ENCODE measurements around the gene KCNMA1. TPM values are rescaled to one million over a fixed set of nuclear protein-coding genes. Genes with fewer than 3 reads are reported as not detected.

KCNMA1 gene
- total and polyA plus RNA-seq, 2 donors from 2014 or later: 4.2 to 8.9 TPM

GRCh38 chr10:76922666-76923065 lies 714.9 kb downstream of the KCNMA1 start:
- Histone ChIP-seq H3K27ac (ENCODE audit: low read depth in 2 of 2, low read length in 2 of 2) (no peak overlapping the region), H3K27me3 (ENCODE audit: control insufficient read depth, insufficient read depth, low read length) (no peaks in the 10 kb centered on the region), H3K36me3 (ENCODE audit: control insufficient read depth in 2 of 3, insufficient read depth in 3 of 3, low read length in 3 of 3) (no peaks in the 10 kb centered on the region), H3K9ac (ENCODE audit: low read length in 3 of 3) (no peak overlapping the region), H3K4me3 (ENCODE audit: low read length in 3 of 3) (no peak overlapping the region), H3K4me1 (ENCODE audit: control insufficient read depth in 2 of 3, insufficient read depth in 2 of 3, low read depth in 1 of 3, low read length in 3 of 3) (no peaks in the 10 kb centered on the region), H3K9me3 (ENCODE audit: control insufficient read depth in 2 of 3, insufficient read depth in 1 of 3, low read length in 3 of 3) (no peaks in the 10 kb centered on the region)
- FAIRE-seq (no peak), DNase-seq (no peak)
- intact Hi-C loops (cut with DNase I): no loop called here
- TF ChIP-seq CTCF (IDR thresholded peaks at IDR 0.05; ENCODE audit: borderline replicate concordance, extremely low read depth, insufficient read depth): no peak

GRCh38 chr10:76921383-76922010 lies 716.1 kb downstream of the KCNMA1 start:
- H3K9me3 ChIP-seq (ENCODE audit: control insufficient read depth in 2 of 3, insufficient read depth in 1 of 3, low read length in 3 of 3): no peaks in the 10 kb centered on the region
- no peak overlapping the region for H3K9ac ChIP-seq (ENCODE audit: low read length in 3 of 3)
- no peak overlapping the region for H3K4me3 ChIP-seq (ENCODE audit: low read length in 3 of 3)
- no peaks in the 10 kb centered on the region for H3K36me3 ChIP-seq (ENCODE audit: control insufficient read depth in 2 of 3, insufficient read depth in 3 of 3, low read length in 3 of 3)
- no peak for DNase-seq
- H3K27ac ChIP-seq (ENCODE audit: low read depth in 2 of 2, low read length in 2 of 2): no peak overlapping the region
- no peak for FAIRE-seq
- TF ChIP-seq CTCF (IDR thresholded peaks at IDR 0.05; ENCODE audit: borderline replicate concordance, extremely low read depth, insufficient read depth): no peak
- H3K4me1 ChIP-seq (ENCODE audit: control insufficient read depth in 2 of 3, insufficient read depth in 2 of 3, low read depth in 1 of 3, low read length in 3 of 3): no peaks in the 10 kb centered on the region
- no peaks in the 10 kb centered on the region for H3K27me3 ChIP-seq (ENCODE audit: control insufficient read depth, insufficient read depth, low read length)
- intact Hi-C loops (cut with DNase I): no loop called here

GRCh38 chr10:76920581-76920980 lies 717.0 kb downstream of the KCNMA1 start:
- intact Hi-C loops (cut with DNase I): no loop called here

More at GRCh38 chr10:76920581-76920980, 717.0 kb downstream of the KCNMA1 start:
- no peaks in the 10 kb centered on the region for H3K27me3 ChIP-seq (ENCODE audit: control insufficient read depth, insufficient read depth, low read length)
- no peak overlapping the region for H3K9ac ChIP-seq (ENCODE audit: low read length in 3 of 3)
- no peaks in the 10 kb centered on the region for H3K4me1 ChIP-seq (ENCODE audit: control insufficient read depth in 2 of 3, insufficient read depth in 2 of 3, low read depth in 1 of 3, low read length in 3 of 3)
- FAIRE-seq (no peak), DNase-seq (no peak)
- no peak overlapping the region for H3K27ac ChIP-seq (ENCODE audit: low read depth in 2 of 2, low read length in 2 of 2)
- H3K36me3 ChIP-seq (ENCODE audit: control insufficient read depth in 2 of 3, insufficient read depth in 3 of 3, low read length in 3 of 3): no peaks in the 10 kb centered on the region
- H3K4me3 ChIP-seq (ENCODE audit: low read length in 3 of 3): no peak overlapping the region
- no peaks in the 10 kb centered on the region for H3K9me3 ChIP-seq (ENCODE audit: control insufficient read depth in 2 of 3, insufficient read depth in 1 of 3, low read length in 3 of 3)
- TF ChIP-seq CTCF (IDR thresholded peaks at IDR 0.05; ENCODE audit: borderline replicate concordance, extremely low read depth, insufficient read depth): no peak

Data from kidney (tissue), 14 donors.